GM21423 (cell line): ENCODE results near the gene SUCLG2.

Experiments used
- ATAC-seq: cut with Tn5 transposase; IDR thresholded peaks from one replicate; pipeline ENCODE4 v1.9.1; 2021; ENCODE audit warnings: mild to moderate bottlenecking, moderate library complexity; ENCODE audit not compliant: unreplicated experiment

SUCLG2 gene, protein sequence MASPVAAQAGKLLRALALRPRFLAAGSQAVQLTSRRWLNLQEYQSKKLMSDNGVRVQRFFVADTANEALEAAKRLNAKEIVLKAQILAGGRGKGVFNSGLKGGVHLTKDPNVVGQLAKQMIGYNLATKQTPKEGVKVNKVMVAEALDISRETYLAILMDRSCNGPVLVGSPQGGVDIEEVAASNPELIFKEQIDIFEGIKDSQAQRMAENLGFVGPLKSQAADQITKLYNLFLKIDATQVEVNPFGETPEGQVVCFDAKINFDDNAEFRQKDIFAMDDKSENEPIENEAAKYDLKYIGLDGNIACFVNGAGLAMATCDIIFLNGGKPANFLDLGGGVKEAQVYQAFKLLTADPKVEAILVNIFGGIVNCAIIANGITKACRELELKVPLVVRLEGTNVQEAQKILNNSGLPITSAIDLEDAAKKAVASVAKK

GRCh38 chr3:67654099-67654843 is at the start of gene SUCLG2:
Gene SUCLG2 (minus strand): TSS chr3:67654612. CDS start chr3:67654586, 26 bp downstream.
- ATAC-seq = peak; percentile 60

GRCh38 chr3:67700596-67700995 is 46.2 kb upstream of the SUCLG2 start:
- no peak for ATAC-seq

- ATAC-seq = no peak
Measured at GRCh38 chr3:67699882-67700281, 45.5 kb upstream of the SUCLG2 start.

GRCh38 chr3:67692621-67693020 is 38.2 kb upstream of the SUCLG2 start:
- no peak for ATAC-seq

GRCh38 chr3:67691926-67692325 is 37.5 kb upstream of the SUCLG2 start:
- ATAC-seq = no peak

DNA sequence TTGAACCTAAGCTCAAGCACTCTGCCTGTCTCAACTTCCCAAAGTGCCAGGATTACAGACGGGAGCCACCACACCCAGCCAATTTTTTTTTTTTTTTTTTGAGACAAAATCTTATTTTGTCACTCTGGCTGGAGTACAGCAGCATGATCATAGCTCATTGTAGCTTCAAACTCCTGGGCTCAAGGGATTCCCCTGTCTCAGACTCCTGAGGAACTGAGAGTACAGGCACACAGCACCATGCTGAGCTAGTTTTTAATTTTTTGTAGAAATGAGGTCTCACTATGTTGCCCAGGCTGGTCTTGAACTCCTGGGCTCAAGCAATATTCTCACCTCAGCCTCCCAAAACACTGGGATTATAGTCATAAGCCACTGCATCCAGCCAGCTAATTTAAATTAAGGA is 36.8 kb upstream of the SUCLG2 start:
- ATAC-seq = no peak

DNA sequence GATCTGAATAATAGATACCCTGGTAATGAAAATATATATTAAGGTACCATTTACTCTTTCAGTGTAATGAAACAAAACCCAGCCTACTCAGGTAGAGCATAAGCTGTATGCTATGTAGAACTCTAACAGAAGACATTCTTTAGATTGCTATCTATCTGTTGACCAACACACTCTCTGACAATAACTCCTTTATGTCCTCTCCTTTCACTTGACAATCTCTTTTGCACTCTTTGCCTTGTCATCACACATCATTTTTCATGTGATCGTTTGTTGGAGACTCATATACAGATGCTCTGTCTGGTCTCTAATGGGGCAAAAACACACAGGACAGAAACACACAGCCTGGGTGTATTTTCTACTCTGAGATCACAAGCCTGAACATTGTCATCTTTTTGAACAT is 35.4 kb upstream of the SUCLG2 start:
- ATAC-seq = no peak

DNA sequence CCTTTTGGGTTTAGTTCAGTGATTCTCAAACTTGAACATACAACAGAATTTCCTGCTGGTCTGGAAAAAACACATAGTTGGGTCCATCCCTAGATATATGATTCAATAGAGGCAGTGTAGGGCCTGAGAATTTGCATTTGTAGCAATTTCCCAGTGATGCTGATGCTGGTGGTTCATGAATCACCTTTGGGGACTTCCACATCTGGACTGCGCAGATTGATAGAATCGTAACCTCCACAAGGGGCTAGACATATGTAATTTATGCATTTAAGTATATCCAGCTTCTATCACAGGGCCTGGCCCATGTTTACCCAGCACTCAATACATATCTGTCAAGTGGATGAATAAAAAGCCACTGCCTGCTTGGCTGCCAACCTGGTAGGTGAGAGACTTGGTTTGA is 33.8 kb upstream of the SUCLG2 start:
- no peak for ATAC-seq

GRCh38 chr3:67686069-67686468 is 31.7 kb upstream of the SUCLG2 start:
- ATAC-seq = no peak

DNA sequence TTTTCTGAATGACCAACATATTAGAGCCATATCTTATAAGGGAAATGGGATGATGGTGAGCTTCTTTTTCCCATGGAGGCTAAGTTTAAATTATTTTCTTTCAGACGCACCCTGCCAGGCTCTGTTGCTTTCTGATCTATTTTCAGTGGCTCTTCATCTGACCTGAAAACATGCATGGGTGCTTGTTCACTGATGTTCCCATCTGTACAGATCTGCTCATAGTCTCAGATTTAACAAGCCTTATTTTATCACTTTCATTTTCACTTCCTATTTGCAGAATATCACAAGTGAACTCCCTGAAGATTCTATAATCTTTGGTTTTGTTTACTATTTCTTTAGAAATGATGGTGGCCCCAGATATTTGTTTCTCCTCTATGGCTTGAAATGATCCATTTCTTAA is 31.1 kb upstream of the SUCLG2 start:
- peak; percentile 99 for ATAC-seq

GRCh38 chr3:67684211-67684610 is 29.8 kb upstream of the SUCLG2 start:
- no peak for ATAC-seq

DNA sequence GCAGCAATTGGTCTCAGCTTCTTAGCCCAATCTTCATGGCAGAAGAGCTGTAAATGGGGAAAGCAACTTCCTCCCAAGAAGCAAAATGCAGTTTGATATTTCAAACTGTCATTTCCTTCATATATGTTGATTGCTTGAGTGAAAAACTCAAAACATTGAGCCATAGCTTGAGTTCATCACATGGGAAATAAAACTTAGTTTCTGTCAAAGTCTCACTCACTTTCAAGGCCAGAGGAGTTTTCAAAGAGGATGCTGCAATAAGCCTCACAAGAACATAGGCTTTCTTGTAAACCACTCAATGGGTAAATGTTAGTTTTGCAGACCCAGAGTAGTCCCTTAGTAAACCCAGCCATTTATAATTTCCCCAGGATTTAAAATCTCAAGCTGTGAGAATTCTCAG is 29.1 kb upstream of the SUCLG2 start:
- ATAC-seq = no peak

- peak; percentile 62 for ATAC-seq
Measured at GRCh38 chr3:67678665-67679064, 24.3 kb upstream of the SUCLG2 start.

GRCh38 chr3:67674055-67674454 is 19.6 kb upstream of the SUCLG2 start:
- ATAC-seq = no peak

DNA sequence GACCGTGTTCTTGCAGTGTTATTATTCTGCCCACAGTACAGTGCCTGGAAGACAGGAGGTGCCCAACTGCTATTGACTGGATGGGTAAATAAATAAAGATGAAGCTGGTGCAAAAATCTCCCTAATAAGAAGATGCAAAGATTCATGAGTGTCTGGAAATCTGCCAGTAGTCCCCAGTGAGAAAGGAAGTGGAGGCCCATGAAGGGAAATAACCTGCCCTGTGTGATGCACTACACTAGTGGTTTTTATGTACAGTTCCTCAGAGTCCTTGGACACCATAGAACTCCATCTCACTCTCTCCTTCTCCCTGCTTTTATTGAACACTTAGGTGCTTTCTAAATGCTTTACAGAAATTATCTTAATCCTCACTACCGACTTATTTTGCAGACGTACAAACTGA is 8.3 kb upstream of the SUCLG2 start:
- ATAC-seq = peak; percentile 56

GRCh38 chr3:67661089-67661488 is 6.7 kb upstream of the SUCLG2 start:
- no peak for ATAC-seq

DNA sequence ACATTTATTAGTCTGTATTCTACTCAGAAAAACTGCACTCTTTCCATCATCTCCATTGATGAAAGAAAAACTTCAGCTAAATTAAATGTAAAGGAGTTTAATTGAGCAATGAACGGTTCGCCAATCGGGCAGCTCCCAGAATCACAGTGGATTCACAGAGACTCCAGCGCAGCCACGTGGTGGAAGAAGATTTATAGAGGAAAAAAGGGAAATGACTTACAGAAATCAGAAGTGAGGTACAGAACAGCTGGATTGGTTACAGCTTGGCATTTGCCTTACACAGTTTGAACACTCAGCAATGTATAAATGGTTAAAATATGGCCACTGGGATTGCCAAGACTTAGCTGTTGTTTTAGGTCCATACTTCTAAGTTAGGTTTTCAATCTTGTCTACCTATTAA is 2.8 kb upstream of the SUCLG2 start:
- no peak for ATAC-seq

DNA sequence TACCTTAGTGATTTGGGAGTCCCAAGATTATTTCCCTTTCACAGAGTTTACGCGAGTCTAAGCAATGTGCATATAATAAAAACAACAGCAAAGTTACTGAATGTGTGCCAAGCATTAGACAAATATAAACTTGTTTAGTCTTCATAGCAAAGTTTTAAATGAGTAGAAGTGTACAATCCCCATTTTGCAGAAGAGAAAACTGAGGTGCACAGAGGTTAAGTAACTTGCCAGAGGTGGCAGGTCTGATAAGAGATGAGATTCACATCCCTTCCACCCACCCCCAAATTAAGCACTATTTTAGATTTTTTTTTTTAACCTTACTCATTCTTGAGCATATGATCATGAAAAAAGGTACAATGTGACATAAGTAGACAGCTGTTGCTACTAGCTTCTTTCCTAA is 2.2 kb upstream of the SUCLG2 start:
- no peak for ATAC-seq

- ATAC-seq = peak; percentile 53
Measured at GRCh38 chr3:67655364-67656121, 1.1 kb upstream of the SUCLG2 start.

DNA sequence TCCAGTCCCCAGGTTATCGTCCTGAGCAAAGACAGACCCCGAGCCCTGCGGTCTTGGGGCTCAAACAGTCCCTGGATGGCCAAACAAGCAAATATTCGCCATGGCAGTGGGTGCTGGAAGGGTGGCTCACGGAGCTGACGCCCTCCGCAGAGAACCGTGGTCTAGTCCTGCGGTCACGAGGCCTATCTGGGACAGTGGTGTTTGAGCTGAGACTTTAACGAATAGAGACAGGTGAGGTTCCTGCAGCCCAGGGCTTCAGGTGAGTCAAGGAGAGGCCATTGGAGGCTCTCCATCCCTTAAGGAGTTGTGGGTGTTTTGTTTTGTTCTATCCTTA is 399 bp upstream of the SUCLG2 start:
- no peak for ATAC-seq

DNA sequence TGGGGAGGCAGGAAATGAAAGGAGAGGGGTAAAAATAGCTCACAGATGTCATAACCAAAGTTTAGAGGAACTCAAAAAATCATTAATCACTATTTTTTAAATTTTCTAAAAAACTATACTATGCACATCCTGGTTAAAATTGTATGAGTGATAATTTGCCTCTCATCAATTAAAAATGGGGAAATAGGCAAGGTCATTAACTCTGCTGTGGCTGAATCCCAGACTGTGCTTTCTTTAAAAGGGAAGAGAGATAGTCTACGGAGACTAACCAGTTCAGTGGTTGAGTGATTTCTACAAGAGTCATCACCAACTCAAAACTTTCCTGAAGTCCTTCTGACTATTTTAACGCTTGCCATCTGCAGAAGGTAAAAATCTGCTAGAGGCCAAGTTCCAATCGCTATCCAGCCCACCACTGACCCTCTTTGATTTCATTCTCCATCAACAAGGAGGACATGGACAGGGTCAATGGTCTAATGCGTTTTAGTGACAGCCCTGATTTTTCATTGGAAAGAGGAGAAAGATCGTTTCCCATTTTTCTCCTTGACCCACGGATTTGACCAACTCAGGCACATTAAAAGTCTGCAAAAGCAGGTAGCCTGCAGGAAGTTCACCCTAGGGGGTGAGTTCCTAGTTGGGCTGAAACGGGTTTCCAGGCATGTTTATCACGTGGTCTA is 850 bp downstream of the SUCLG2 start:
- ATAC-seq = peak; percentile 10
